Right lobe of liver (tissue), 6 donors: ENCODE measurements around the gene HSP90AB1. TPM values are rescaled to one million over a fixed set of nuclear protein-coding genes. Genes with fewer than 3 reads are reported as not detected.
A peak's percentile ranks its signal among the peaks of the same experiment; 100 is the strongest.

Experiments used
- ATAC-seq, 4 donors: fragments of 200-7000 bp; cut with Tn5 transposase; one replicate each; pipeline ENCODE4 v1.9.1; 2020; ENCODE audit warnings: mild to moderate bottlenecking in 4 of 4, moderate library complexity in 4 of 4
- DNase-seq, 3 donors: peaks; one replicate each; pipeline ENCODE4 v3.0.0-alpha.2; 2020
- H3K27ac ChIP-seq, 3 donors: fragments of 200-600 bp; one replicate each; pipeline ENCODE4 v1.8.0; 2022
- H3K27me3 ChIP-seq, 2 donors: fragments of 200-600 bp; one replicate each; pipeline ENCODE4 v1.8.0; 2022
- H3K36me3 ChIP-seq, 4 donors: fragments of 200-600 bp; sonication (generic) in 1 of 4; one replicate each; pipeline versions ENCODE4 v1.5.1 to v1.8.0; 2017 to 2022; ENCODE audit warnings: control low read depth in 1 of 4
- H3K4me1 ChIP-seq, 4 donors: fragments of 200-600 bp; sonication (generic) in 1 of 4; one replicate each; pipeline versions ENCODE4 v1.5.1 to v1.8.0; 2017 to 2022; ENCODE audit warnings: control low read depth in 1 of 4
- H3K4me3 ChIP-seq, 3 donors: fragments of 200-600 bp; one replicate each; pipeline ENCODE4 v1.8.0; 2022
- H3K9me3 ChIP-seq, 4 donors: fragments of 200-600 bp; sonication (generic) in 1 of 4; one replicate each; pipeline versions ENCODE4 v1.5.1 to v1.8.0; 2017 to 2022; ENCODE audit warnings: control low read depth in 1 of 4
- CTCF ChIP-seq, 4 donors: fragments of 200-600 bp in 3 of 4; fragments of 450-650 bp in 1 of 4; IDR thresholded peaks; one replicate each; pipeline versions ENCODE4 v1.5.1 to v1.8.0; 2016 to 2022; ENCODE audit warnings: antibody characterized with exemption in 4 of 4, mild to moderate bottlenecking in 2 of 4
- POLR2A ChIP-seq: fragments of 450-650 bp; IDR thresholded peaks from one replicate; pipeline ENCODE4 v1.6.1; 2017; ENCODE audit warnings: antibody characterized with exemption, mild to moderate bottlenecking
- WGBS: methylation state at CpG from one replicate; pipeline ENCODE4 v1.1.6; 2018; ENCODE audit warnings: low coverage, low lambda C conversion rate; ENCODE audit not compliant: insufficient coverage; ENCODE audit errors: missing lambda C conversion rate; 5-methylcytosine and 5-hydroxymethylcytosine counted together
- intact Hi-C, 2 donors: fragments of 100-400 bp; cut with DNase I; formaldehyde crosslinking; loops; one replicate each; pipeline versions ENCODE4 v1.11.2 to v1.14.1; 2022
- total RNA-seq, 6 experiments: library from RNA; depleted of rRNA in 2 of 6; stranded (reverse); fragments of >200 nt in 2 of 6; fragmentation: NEBNext Ultra II Directional in 3 of 6; extraction: Animal tissue kit (Norgen Biotek cat#: 25700) in 3 of 6; gene quantifications; one replicate each; pipeline versions ENCODE4 v1.1.0 to v1.2.4, GENCODE V29; 2016 to 2023
- donor health status: DM: no; HTN: yes; CAD: no.
- donor health status: DM: no; HTN: no; CAD: no.
- donor health status: DM: no; HTN: no; CAD: no.
- donor health status: DM: no; HTN: yes; CAD: no.
- donor health status: DM: no; HTN: yes; CAD: no.

HSP90AB1 gene
- total RNA-seq, 6 experiments from 2014 or later = 183 to 566 (median 345) TPM

GRCh38 chr6:44270526-44271405 lies 23.9 kb downstream of the HSP90AB1 start:
- ATAC-seq (no peak), DNase-seq (peak in 1 of 3 donors; percentile 44)
- H3K36me3 ChIP-seq = no peaks in the 10 kb centered on the region
- intact Hi-C loops = no loop called here
- WGBS = 24% methylated on average over 5 of the region's 90 CpGs
- H3K27ac ChIP-seq = no peak overlapping the region
- H3K4me3 ChIP-seq = peak overlapping the region in 1 of 3 donors; percentile 27
- H3K9me3 ChIP-seq = no peaks in the 10 kb centered on the region
- peaks cover 0 to 7% of the 10 kb centered on the region in 2 donors for H3K27me3 ChIP-seq
- TF ChIP-seq CTCF (IDR thresholded peaks at IDR 0.05) (no peak), POLR2A (no peak)
- H3K4me1 ChIP-seq = peaks cover 0 to 3% (median 0%) of the 10 kb centered on the region in 4 donors

DNA sequence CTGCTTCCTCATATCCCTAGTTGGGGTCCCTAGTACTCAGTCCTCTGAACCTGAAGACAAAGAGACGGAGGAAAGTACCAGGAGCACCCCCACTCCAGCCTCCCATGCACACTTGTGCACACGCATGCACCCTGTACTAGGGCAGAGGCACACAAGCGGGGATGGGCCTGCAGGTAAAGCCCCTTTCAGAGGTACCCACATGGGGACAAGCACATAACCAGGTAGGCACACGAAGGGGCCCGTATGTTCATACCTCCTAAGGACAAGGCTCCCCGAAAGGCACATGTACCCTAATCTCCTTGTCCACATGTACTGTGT lies 24.5 kb downstream of the HSP90AB1 start:
- no peaks in the 10 kb centered on the region for H3K36me3 ChIP-seq
- 100% methylated on average over 1 of the region's 6 CpGs for WGBS
- peak in 1 of 3 donors; percentile 40 for DNase-seq
- no peaks in the 10 kb centered on the region for H3K9me3 ChIP-seq
- H3K27ac ChIP-seq = no peak overlapping the region
- peaks cover 0 to 9% of the 10 kb centered on the region in 2 donors for H3K27me3 ChIP-seq
- peaks cover 0 to 4% (median 0%) of the 10 kb centered on the region in 4 donors for H3K4me1 ChIP-seq
- TF ChIP-seq CTCF (IDR thresholded peaks at IDR 0.05) = no peak
- no peak for TF ChIP-seq POLR2A
- no peak overlapping the region for H3K4me3 ChIP-seq
- no peak for ATAC-seq
- intact Hi-C loops = no loop called here

DNA sequence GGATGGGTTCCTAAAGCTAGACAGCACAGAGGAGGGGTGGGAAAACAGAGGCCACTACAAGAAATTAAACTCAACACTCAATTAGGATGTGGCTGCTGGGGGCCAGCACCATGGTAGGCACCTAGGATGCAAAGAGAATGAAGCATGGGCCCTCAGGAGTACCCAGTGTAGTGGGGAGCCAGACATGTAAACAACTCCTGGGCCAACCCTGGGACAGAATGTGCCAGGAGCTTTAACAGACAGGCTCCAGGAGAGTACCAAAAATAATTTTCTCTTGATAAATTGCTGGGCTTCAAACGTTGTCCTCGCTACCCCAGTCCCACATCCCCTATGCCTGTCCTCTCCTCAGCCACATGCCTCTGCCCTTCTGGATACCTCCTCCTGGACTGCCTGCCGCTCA lies 25.0 kb downstream of the HSP90AB1 start:
- Histone ChIP-seq H3K4me3 (no peak overlapping the region), H3K4me1 (peaks cover 0 to 4% (median 0%) of the 10 kb centered on the region in 4 donors), H3K27me3 (peaks cover 0 to 9% of the 10 kb centered on the region in 2 donors), H3K9me3 (no peaks in the 10 kb centered on the region), H3K36me3 (no peaks in the 10 kb centered on the region), H3K27ac (no peak overlapping the region)
- ATAC-seq = no peak
- DNase-seq = peak in 1 of 3 donors; percentile 13
- TF ChIP-seq CTCF (IDR thresholded peaks at IDR 0.05) (no peak), POLR2A (no peak)
- 49% methylated on average over 2 of the region's 3 CpGs for WGBS
- intact Hi-C loops = no loop called here

DNA sequence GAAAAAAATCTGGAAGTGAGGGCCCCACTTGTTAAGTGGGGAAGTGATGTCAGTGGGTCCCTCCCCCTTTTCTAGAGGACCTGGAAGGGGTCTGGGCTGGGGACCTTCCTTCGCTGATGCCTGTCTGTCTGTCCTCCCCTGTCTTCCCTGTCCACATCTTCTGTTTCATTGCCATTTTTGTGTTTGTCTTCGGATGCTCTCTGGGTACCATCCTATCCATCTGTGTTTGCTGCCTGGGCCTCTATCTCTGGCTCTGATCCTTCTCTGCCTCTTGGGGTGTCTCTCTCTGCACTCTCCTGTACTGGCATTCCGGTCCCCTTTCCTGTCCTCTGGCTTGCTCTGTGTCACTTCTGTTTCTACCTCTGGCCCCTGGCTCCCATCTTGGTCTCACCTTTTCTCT lies 25.6 kb downstream of the HSP90AB1 start:
- intact Hi-C loops = no loop called here
- H3K27me3 ChIP-seq = peaks cover 0 to 9% of the 10 kb centered on the region in 2 donors
- 76% methylated on average over 3 of the region's 3 CpGs for WGBS

More for the DNA sequence above, 25.6 kb downstream of the HSP90AB1 start:
- Histone ChIP-seq H3K27ac (no peak overlapping the region), H3K9me3 (no peaks in the 10 kb centered on the region), H3K4me3 (no peak overlapping the region), H3K36me3 (no peaks in the 10 kb centered on the region), H3K4me1 (peaks cover 0 to 4% (median 0%) of the 10 kb centered on the region in 4 donors)
- TF ChIP-seq POLR2A (no peak), CTCF (IDR thresholded peaks at IDR 0.05) (no peak)
- DNase-seq = peak in 1 of 3 donors; percentile 7
- no peak for ATAC-seq
